HepG2 (cell line): ENCODE data around the gene PRR36.

Experiments used
- EP300 ChIP-seq, 3 experiments: sonication (generic) in 1 of 3; formaldehyde crosslinking in 1 of 3; IDR thresholded peaks; 2 replicates each; pipeline versions ENCODE4 v1.5.1 to v1.6.1; 2011 to 2020; ENCODE audit warnings: low read depth in 2 of 3, low read length in 2 of 3, borderline replicate concordance in 1 of 3, improper control_type of control experiment in 1 of 3, mild to moderate bottlenecking in 1 of 3, missing genetic modification reagents in 1 of 3, moderate library complexity in 1 of 3
- KAT7 ChIP-seq: IDR thresholded peaks from 2 replicates; pipeline ENCODE4 v1.6.1; 2018; ENCODE audit warnings: borderline replicate concordance, missing compliant biosample characterization
- KDM6A ChIP-seq: IDR thresholded peaks from 2 replicates; pipeline ENCODE4 v1.6.1; 2016; ENCODE audit warnings: low read depth
- REST ChIP-seq, 2 experiments: IDR thresholded peaks; 2 replicates each; pipeline ENCODE4 v1.6.1; 2011 to 2012; ENCODE audit warnings: low read length in 2 of 2, borderline replicate concordance in 1 of 2, low read depth in 1 of 2, mild to moderate bottlenecking in 1 of 2, moderate library complexity in 1 of 2
- STAT5B ChIP-seq: sonication (generic); formaldehyde crosslinking; IDR thresholded peaks from 2 replicates; pipeline ENCODE4 v1.4.0; 2020; ENCODE audit warnings: missing genetic modification reagents
- ZBTB20 ChIP-seq: sonication (generic); formaldehyde crosslinking; IDR thresholded peaks from 2 replicates; pipeline ENCODE4 v1.8.1; 2023; ENCODE audit warnings: missing genetic modification reagents, low read depth, mild to moderate bottlenecking, borderline replicate concordance
- ZNF101 ChIP-seq: sonication (generic); formaldehyde crosslinking; IDR thresholded peaks from 2 replicates; pipeline ENCODE4 v1.4.0; 2020; ENCODE audit warnings: mild to moderate bottlenecking, low read depth, missing genetic modification reagents, borderline replicate concordance

- TF ChIP-seq EP300 (IDR thresholded peaks at IDR 0.05; ENCODE audit: low read depth in 2 of 2, low read length in 2 of 2) (no peak), EP300 (CRISPR knock-in tag; IDR thresholded peaks at IDR 0.05; ENCODE audit: borderline replicate concordance) (no peak), REST (IDR thresholded peaks at IDR 0.05; ENCODE audit: borderline replicate concordance in 1 of 2, low read depth in 1 of 2, low read length in 2 of 2) (no peak), ZBTB20 (CRISPR knock-in tag) (no peak), ZNF101 (CRISPR knock-in tag) (no peak), KAT7 (CRISPR knock-in tag) (no peak), STAT5B (CRISPR knock-in tag) (no peak), KDM6A (CRISPR knock-in tag) (no peak)
These were observed 5.6 kb upstream of the PRR36 start for GRCh38 chr19:7879836-7880235.
